ENCODE results near the gene CAMK4.
"Not testable (repeated sequence)": the region's sequence is repeated elsewhere in the genome, so short reads cannot be mapped to it uniquely, and the experiment has no call there.

The CAMK4 gene

GRCh38 chr5:111407562-111407961, 183.4 kb downstream of the CAMK4 start:
- DNase-seq: no peak
- Histone ChIP-seq H3K4me1 (peaks cover 7% of the 10 kb centered on the region), H3K9me3 (no peaks in the 10 kb centered on the region; the same call in 1 of the 2 replicates), H3K36me3 (peaks cover 48% of the 10 kb centered on the region), H3K27me3 (no peaks in the 10 kb centered on the region), H3K4me3 (ENCODE audit: low read depth, low read length) (no peak overlapping the region)
- TF ChIP-seq CTCF (IDR thresholded peaks at IDR 0.05; ENCODE audit: low read depth, low read length): no peak

- Histone ChIP-seq H3K27me3 (no peaks in the 10 kb centered on the region), H3K36me3 (peaks cover 45% of the 10 kb centered on the region), H3K9me3 (no peaks in the 10 kb centered on the region; the same call in 1 of the 2 replicates), H3K4me1 (peaks cover 7% of the 10 kb centered on the region), H3K4me3 (ENCODE audit: low read depth, low read length) (no peak overlapping the region)
- TF ChIP-seq CTCF (IDR thresholded peaks at IDR 0.05; ENCODE audit: low read depth, low read length): no peak
- no peak for DNase-seq
These were observed 184.6 kb downstream of the CAMK4 start for GRCh38 chr5:111408817-111409216.

- H3K9me3 ChIP-seq; H3K4me3 ChIP-seq (ENCODE audit: low read depth, low read length); DNase-seq; H3K27me3 ChIP-seq; H3K4me1 ChIP-seq: not testable (repeated sequence)
- peaks cover 41% of the 10 kb centered on the region for H3K36me3 ChIP-seq
These were observed 185.1 kb downstream of the CAMK4 start for GRCh38 chr5:111409266-111409665.

GRCh38 chr5:111410067-111410466, 185.9 kb downstream of the CAMK4 start:
- not testable (repeated sequence) for H3K4me3 ChIP-seq (ENCODE audit: low read depth, low read length); H3K9me3 ChIP-seq; H3K27me3 ChIP-seq; H3K4me1 ChIP-seq; DNase-seq
- H3K36me3 ChIP-seq: peaks cover 33% of the 10 kb centered on the region

- DNase-seq: no peak
- TF ChIP-seq CTCF (IDR thresholded peaks at IDR 0.05; ENCODE audit: low read depth, low read length): no peak
- Histone ChIP-seq H3K36me3 (peaks cover 32% of the 10 kb centered on the region), H3K4me3 (ENCODE audit: low read depth, low read length) (no peak overlapping the region), H3K9me3 (no peaks in the 10 kb centered on the region; the same call in 1 of the 2 replicates), H3K27me3 (no peaks in the 10 kb centered on the region), H3K4me1 (peaks cover 7% of the 10 kb centered on the region)
These were observed 187.1 kb downstream of the CAMK4 start for GRCh38 chr5:111411301-111411700.

GRCh38 chr5:111412593-111412992, 188.4 kb downstream of the CAMK4 start:
- Histone ChIP-seq H3K36me3 (peaks cover 30% of the 10 kb centered on the region), H3K9me3 (no peaks in the 10 kb centered on the region; the same call in 1 of the 2 replicates), H3K27me3 (no peaks in the 10 kb centered on the region), H3K4me3 (ENCODE audit: low read depth, low read length) (no peak overlapping the region), H3K4me1 (peaks cover 7% of the 10 kb centered on the region)
- no peak for TF ChIP-seq CTCF (IDR thresholded peaks at IDR 0.05; ENCODE audit: low read depth, low read length)
- no peak for DNase-seq

- DNase-seq: no peak
- peaks cover 7% of the 10 kb centered on the region for H3K4me1 ChIP-seq
- H3K27me3 ChIP-seq: no peaks in the 10 kb centered on the region
- H3K36me3 ChIP-seq: peaks cover 10% of the 10 kb centered on the region
- no peak overlapping the region for H3K4me3 ChIP-seq (ENCODE audit: low read depth, low read length)
- no peaks in the 10 kb centered on the region for H3K9me3 ChIP-seq
- no peak for TF ChIP-seq CTCF (IDR thresholded peaks at IDR 0.05; ENCODE audit: low read depth, low read length)
These were observed 190.9 kb downstream of the CAMK4 start for GRCh38 chr5:111415053-111415452.

Data from BE2C (cell line).